ENCODE results near the gene POLD4.

DNA sequence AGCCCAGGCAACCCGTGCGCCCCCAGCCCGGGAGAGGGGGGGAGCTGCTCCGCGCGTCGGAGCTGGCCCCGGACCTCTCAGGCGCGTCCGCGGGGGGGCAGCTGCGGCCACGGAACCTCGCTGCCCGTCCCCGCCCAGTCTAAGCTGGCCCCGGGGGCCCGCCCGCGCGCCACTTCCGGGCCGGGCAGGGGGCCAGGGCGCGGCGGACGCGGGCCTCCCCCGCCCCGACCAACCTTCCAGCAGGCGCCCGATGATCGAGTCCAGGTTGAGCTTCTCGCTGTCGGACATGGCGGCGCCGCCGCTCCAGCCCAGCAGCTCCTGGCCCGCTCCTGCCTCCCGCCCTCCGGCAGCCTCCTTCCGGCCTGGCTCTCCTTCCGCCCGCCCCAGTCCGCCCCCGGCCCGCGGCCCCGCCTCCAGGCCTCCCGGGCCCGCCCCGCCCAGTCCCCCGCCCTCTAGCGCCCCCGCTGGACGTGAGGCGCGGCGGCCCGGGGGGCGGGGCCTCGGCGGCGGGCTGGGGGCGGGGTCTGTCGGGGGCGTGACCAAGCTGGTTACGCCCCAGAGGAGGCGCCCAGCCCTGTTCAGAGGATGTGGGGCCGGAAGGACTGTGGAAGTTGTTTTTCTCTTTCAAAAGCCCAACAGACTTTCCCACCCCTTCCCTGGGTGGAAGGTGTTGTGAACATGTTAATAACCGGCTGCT, 48.3 kb upstream of the POLD4 start, which contains the start of gene PPP1CA:
- TF ChIP-seq, protein P1, sequence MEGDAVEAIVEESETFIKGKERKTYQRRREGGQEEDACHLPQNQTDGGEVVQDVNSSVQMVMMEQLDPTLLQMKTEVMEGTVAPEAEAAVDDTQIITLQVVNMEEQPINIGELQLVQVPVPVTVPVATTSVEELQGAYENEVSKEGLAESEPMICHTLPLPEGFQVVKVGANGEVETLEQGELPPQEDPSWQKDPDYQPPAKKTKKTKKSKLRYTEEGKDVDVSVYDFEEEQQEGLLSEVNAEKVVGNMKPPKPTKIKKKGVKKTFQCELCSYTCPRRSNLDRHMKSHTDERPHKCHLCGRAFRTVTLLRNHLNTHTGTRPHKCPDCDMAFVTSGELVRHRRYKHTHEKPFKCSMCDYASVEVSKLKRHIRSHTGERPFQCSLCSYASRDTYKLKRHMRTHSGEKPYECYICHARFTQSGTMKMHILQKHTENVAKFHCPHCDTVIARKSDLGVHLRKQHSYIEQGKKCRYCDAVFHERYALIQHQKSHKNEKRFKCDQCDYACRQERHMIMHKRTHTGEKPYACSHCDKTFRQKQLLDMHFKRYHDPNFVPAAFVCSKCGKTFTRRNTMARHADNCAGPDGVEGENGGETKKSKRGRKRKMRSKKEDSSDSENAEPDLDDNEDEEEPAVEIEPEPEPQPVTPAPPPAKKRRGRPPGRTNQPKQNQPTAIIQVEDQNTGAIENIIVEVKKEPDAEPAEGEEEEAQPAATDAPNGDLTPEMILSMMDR (IDR thresholded peaks at IDR 0.05): peak; percentile 98
- TF ChIP-seq TCF7L2 (IDR thresholded peaks at IDR 0.05; ENCODE audit: low read depth, low read length): no peak
